Liver (tissue), 3 donors: ENCODE results near the gene P3H1.

Source experiments
- CTCF ChIP-seq: fragments of 150-350 bp; IDR thresholded peaks from 2 replicates; pipeline ENCODE4 v1.5.1; 2017; ENCODE audit warnings: improper control_type of control experiment, low read depth, low read length; ENCODE audit not compliant: missing input control
- EGR1 ChIP-seq, 2 donors: IDR thresholded peaks; 2 replicates each; pipeline ENCODE4 v1.6.1; 2016 to 2018; ENCODE audit warnings: antibody characterized with exemption in 2 of 2, low read depth in 2 of 2
- GABPA ChIP-seq, 2 donors: IDR thresholded peaks in 1 of 2; conservative IDR thresholded peaks in 1 of 2; 2 replicates each; pipeline ENCODE4 v1.6.1; 2016; ENCODE audit warnings: antibody characterized with exemption in 2 of 2, mild to moderate bottlenecking in 1 of 2, moderate library complexity in 1 of 2
- JUND ChIP-seq, 2 donors: IDR thresholded peaks; 2 replicates each; pipeline ENCODE4 v1.6.1; 2016; ENCODE audit warnings: antibody characterized with exemption in 2 of 2
- MAX ChIP-seq: IDR thresholded peaks from 2 replicates; pipeline ENCODE4 v1.6.1; 2016; ENCODE audit warnings: antibody characterized with exemption
- RAD21 ChIP-seq, 2 donors: IDR thresholded peaks; 2 replicates each; pipeline ENCODE4 v1.6.1; 2016; ENCODE audit warnings: antibody characterized with exemption in 2 of 2, mild to moderate bottlenecking in 2 of 2
- REST ChIP-seq: IDR thresholded peaks from 2 replicates; pipeline ENCODE4 v1.6.1; 2016; ENCODE audit warnings: antibody characterized with exemption, mild to moderate bottlenecking
- RXRA ChIP-seq, 2 donors: IDR thresholded peaks; 2 replicates each; pipeline ENCODE4 v1.6.1; 2017 to 2018; ENCODE audit warnings: antibody characterized with exemption in 2 of 2, mild to moderate bottlenecking in 1 of 2
- SP1 ChIP-seq: IDR thresholded peaks from 2 replicates; pipeline ENCODE4 v1.6.1; 2018; ENCODE audit warnings: antibody characterized with exemption, mild to moderate bottlenecking
- YY1 ChIP-seq: IDR thresholded peaks from 2 replicates; pipeline ENCODE4 v1.6.1; 2016; ENCODE audit warnings: antibody characterized with exemption, mild to moderate bottlenecking
- ZBTB33 ChIP-seq: IDR thresholded peaks from 2 replicates; pipeline ENCODE4 v1.6.1; 2016; ENCODE audit warnings: antibody characterized with exemption
- donor health status: healthy.
- donor health status: healthy.

GRCh38 chr1:42738678-42739226, 28.1 kb downstream of the P3H1 start:
- no peak for TF ChIP-seq GABPA (IDR thresholded peaks at IDR 0.05 in 1 of 2, conservative IDR thresholded peaks at IDR 0.05 in 1 of 2)
- no peak for TF ChIP-seq EGR1 (IDR thresholded peaks at IDR 0.05; ENCODE audit: low read depth in 2 of 2)
- TF ChIP-seq CTCF = no peak
- no peak for TF ChIP-seq ZBTB33
- no peak for TF ChIP-seq YY1
- no peak for TF ChIP-seq RXRA (IDR thresholded peaks at IDR 0.05)
- TF ChIP-seq REST = no peak
- no peak for TF ChIP-seq SP1
- TF ChIP-seq MAX = no peak
- TF ChIP-seq JUND (IDR thresholded peaks at IDR 0.05) = no peak
- TF ChIP-seq RAD21 (IDR thresholded peaks at IDR 0.05) = no peak
